HG03342 (cell line): ENCODE data around the gene LIPJ.

Experiments used
- ATAC-seq: cut with Tn5 transposase; IDR thresholded peaks from one replicate; pipeline ENCODE4 v1.9.1; 2021; ENCODE audit warnings: mild to moderate bottlenecking, moderate library complexity; ENCODE audit not compliant: unreplicated experiment

The LIPJ gene

DNA sequence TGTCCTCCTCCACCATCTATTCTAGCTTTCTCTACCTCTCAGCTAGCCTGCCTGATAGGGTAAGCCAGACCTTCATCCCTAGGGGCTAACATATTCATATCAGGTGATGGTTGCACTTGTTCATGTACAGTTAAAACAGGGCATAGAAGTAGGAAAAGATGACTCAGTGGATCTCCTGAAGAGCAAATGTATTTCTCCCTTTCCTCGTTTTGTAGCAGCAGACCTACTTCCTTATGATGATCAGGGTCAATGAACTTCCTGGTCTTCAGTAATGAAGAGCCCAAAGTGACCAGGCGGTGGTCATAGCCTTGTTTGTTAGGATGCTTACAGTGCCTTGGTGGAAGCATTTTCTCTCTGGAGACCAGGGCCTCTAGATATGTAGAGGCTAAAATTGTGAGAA lies 6.3 kb downstream of the LIPJ start:
- ATAC-seq: no peak

DNA sequence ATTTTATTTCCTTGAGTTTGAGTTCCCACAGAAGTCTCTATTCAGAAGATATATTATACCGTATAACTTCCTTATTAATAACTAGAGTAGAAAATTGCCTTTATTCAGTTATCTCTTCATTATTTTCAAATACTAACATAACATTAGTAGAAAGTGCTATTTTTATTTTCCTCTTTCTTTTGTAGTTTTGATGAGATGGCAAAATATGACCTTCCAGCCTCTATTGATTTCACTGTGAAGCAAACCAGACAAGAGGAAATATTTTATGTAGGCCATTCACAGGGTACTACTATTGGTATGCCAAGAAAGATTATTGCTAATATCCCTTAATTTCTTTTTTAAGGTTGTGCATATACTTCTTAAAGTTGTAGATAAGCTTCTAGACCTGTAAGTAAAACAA lies 7.9 kb downstream of the LIPJ start:
- no peak for ATAC-seq

DNA sequence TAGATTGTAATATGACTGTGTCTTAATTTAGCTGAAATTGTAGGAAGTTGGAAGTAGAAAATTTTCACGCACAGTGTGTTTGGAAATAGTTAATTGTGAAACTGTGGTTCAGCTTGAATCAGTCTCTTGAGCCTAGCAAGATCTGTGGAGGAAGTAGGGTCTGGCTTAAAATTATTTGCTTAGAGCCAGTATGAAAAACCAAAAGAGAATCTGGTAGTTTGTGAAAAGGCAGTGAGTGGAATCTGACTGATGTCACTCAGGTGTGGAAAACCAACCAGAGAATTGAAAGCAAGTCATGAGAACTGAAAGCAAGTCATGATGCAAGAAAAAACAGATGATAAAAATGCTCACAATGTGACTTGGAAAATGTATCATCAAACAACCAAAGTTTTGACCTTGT lies 11.5 kb downstream of the LIPJ start:
- ATAC-seq: no peak

DNA sequence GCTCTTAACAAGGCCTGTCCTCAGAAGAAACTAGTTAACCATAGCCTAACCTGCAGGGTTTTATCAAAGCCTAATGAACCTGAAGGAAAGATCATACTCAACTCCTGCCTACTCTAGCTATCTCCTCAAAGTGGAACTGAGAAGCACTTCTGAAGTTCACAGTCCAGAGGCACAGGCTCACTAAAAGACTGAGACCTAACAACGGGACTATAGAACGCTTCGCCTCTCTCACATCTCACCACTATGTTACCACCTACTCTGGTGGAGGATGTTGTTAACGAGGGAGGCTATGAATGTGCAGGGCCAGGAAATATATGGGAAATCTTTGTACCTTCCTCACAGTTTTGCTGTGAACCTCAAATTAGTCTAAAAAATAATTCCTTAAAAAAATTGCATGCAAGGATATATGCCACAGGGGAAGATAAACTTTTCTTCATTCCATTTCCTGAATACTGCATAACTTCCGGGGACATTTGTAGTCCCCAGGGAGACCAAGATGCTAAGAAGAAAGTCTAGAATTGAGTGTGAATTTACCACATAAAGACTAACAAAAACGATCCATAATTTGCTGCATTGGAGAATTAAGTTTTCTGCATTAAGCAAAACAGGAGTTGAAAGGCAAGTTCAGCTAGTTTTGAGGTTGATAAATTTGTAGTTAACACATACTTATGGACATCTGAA lies 21.6 kb downstream of the LIPJ start:
- no peak for ATAC-seq

DNA sequence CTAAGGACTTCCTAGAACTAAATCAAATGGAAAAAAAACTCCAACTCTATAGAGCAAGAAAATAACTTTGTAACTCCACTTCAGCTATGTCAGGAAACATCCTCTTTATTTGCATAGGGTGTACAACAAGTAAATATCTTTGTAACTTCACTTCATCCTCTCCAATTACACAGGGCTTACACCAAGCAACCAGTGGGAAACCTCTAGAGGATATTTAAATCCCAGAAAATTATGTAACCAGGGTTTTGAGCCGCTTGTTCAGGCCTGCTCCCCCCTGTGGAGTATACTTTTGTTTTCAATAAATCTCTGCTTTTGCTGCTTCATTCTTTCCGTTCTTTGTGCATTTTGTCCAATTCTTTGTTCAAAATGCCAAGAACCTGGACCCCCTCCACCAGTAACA lies 22.2 kb downstream of the LIPJ start:
- no peak for ATAC-seq

DNA sequence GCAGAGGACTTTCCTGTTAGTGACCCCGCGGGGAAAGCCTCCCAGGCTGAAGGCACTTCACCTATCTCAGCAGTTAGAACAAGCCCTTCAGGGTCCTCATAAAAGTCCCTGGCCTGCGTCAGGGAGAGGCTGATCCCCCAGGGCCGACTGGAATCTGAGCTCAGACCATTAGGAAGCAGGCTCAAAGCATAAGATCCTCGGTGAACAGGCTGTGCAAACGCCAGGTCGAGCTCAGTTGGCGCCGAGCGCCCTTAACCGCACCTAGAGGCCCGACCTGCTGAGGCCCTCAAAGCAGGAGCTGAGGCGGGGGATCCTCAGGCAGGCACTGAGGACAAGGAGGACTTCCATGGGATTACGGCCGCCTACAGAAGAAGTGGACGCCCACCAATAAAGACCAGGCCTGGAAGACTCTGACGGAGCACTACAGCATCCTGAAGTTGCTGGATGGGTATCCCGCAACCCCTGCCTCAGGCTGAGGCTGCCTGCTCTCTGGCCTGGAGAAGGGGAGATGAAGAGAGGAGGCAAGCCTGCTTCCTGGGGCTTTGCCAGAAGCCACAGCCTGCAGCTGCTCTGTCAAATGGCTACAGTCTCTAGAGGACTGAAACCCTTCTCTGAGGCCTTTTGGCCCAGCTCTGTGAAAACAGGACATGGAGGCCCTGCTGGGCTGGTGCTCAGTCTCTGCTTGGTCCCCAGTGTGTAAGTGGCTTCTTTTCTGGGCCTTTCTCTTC lies 29.9 kb downstream of the LIPJ start:
- no peak for ATAC-seq

DNA sequence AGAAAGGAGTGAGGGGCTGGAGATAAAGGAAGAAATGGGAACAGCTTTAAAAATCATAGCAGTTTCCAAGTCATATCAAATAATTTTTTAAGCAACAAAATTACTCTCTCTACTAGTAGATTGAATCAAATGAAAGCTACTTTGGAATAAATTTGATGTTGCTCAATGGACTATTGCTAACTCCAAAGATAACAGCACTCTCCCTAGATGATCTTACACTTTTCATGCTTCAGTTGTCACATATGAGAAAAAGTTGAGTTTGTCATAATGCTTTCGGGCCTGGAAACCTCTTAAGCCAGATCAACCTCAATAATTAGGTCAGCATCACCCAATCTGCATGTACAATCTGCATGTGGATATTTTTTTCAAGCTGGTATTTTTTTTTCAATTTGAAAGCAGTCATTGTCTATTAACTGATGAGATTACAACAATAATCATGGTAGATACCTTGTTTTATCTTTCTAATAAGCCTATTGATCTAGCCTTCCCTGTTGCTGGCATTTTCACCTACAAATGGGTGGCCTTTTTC lies 31.3 kb downstream of the LIPJ start:
- ATAC-seq: no peak

DNA sequence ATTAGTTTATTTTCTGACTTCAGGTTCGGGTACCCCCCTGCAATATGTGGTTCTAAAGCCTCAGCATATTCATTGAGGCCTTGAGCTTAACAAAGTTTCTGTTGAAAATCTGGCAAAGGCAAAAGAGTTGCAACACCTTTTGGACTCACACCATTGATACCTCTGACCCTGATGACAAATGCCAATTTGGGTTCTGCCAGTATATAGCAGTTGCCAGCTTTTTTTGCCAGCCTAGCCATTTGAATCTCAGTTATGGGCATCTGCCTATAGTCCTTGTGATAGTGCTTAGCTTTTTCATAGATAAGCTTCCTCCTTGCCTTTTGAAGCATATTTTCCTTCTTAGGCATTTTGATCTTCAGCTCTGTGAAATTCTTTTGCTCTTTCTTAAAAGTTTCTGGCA lies 31.9 kb downstream of the LIPJ start:
- no peak for ATAC-seq

DNA sequence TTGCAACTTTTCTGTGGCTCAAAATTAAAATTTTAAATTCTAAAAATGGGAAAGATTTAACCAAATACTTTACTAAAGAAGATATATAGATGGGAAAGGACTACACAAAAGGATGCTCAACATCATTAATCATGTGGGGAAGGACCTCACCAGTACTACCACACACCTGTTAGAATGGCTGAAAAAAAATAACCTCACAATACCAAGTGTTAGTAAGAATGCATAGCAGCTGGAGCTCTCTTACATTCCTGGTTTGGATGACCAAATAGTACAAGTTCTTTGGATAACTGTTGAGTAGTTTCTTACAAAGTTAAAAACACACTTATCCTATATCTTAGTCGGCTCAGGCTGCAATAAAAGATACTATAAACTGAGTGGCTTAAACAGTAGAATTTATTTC lies 33.9 kb downstream of the LIPJ start:
- no peak for ATAC-seq

DNA sequence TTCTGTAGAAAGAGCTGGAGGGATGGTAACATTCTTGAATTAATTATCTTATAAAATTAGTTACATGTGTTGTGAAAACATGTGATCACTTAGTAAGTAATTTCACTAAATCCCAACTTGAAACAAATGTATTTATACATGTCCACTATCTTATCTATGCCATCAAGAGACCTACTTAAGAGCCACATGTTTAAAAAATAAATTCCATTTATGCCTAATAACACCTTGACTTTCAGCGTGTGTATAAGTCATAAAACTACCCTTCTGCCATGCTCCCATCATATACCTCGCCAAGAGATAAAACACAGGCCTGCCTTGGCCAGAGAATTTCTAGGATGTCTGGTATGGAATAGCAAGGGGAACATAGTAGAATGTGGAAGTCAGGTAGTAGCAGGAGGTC lies 37.3 kb downstream of the LIPJ start:
- no peak for ATAC-seq

DNA sequence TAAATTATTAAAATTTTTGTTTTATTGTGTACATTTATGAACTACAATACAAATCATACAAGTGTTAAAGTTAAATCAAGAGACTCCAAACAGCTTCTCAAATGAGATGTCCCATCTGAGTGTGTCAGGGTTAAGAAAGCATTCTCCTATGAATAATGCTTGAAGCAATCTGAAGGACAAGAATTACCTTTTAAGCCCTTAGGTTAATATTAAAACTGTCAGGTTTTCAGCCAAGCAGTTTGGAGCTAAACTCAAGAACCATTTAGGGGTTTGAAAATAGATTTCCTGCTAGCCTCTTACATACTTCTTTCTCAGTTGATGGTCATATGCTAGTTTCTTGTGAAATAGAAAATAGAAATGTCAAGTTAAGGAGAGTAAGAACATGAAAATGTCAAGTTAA lies 38.3 kb downstream of the LIPJ start:
- no peak for ATAC-seq

DNA sequence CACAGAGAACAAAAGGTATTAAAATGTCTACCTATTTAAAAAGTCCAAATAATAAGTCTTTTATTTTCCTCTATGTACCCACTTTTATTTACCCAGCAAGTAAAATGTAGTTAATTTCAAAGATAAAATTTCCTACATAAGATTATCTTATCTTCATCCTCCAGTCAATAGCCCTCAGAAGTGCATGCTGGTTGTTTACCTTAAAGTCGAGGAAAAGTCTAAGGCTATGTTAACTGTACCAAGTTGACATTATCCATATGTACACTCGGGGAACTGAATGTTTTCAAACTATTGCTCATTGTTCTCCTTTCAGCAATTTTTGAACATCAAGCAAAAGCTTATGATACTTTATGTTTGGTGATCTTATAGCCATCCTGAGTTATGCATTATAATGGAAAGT lies 53.6 kb downstream of the LIPJ start:
- ATAC-seq: no peak

DNA sequence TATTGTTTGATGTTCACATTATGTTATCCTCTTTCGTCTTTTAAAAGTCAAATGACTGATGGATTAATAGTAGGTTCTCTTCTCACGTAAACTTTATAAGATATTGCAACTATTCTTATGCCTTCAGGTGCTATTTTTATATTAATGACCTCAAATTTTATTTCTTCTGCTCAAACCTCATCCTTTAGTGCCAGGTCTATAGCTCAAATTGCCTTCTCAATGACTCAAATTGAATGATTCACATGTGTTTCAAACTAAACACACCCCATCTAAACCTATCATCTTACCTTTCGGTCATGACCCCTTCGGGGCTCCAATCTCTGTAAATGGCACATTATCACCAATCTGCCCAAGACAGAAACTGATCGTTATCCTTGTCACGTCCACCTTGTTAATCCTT lies 55.6 kb downstream of the LIPJ start:
- no peak for ATAC-seq

DNA sequence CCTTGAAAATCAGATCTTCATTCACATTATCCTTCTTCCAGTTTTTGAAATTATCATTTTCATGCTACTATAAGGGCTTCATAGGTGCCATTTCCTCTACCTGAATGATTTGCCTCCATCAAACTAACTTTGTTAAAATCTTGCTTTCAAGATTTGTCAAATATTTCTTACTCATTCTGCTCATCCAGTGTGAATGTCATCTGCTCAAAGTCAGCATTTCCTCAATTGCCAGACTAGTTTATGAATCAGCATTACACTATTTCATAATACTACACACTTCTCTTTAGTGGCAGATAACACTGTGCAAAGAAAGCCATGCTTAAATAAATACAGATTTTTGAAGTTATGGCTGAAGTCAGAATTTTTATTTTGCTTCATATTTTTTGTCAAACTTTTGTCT lies 56.4 kb downstream of the LIPJ start:
- no peak for ATAC-seq

DNA sequence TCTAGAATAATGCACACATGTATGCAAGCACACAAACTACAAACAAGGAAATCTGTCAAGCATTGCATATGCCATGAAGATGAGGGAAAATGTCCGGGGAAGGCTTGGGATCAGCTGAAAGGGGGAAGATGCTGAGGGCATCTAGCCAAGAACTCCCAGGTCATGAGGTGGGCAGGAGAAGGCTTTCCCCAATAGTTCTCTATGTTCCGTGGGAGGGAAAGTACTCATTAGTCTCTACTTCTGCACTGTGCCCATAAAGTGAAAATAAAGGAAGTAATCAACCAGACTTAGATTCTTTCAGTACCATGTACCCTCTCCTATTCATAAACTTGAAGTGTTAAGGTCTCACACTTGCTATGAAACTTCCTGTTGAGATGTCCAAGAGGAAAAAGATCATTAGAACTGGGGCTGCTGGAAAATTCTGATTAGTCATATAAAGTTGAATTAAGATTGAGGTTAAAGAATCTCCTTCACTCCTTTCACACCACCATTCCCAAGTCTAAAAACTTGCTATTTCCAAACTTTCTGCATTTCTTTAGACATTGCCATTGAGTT lies 60.6 kb downstream of the LIPJ start:
- ATAC-seq: no peak

DNA sequence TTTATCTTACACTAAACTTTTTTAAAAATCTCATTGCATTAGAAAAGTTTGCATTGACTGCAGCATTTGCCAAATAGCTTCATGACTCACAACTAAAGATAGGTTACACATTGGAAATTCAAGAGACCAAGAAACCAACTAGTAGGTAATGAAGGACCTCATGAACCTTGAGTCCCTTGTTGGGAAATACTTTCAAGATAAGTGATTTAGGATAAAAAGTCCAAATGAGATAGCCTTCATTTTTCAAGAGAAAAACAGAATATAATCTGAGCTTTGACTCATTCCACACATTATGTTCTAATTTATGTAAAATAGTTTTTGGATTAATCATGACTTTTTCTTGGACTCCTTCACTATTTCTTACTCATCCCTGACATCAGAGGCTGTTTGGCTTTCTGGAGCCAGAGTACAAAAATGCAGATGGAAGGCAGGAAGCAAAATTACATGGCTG lies 64.6 kb downstream of the LIPJ start:
- no peak for ATAC-seq

DNA sequence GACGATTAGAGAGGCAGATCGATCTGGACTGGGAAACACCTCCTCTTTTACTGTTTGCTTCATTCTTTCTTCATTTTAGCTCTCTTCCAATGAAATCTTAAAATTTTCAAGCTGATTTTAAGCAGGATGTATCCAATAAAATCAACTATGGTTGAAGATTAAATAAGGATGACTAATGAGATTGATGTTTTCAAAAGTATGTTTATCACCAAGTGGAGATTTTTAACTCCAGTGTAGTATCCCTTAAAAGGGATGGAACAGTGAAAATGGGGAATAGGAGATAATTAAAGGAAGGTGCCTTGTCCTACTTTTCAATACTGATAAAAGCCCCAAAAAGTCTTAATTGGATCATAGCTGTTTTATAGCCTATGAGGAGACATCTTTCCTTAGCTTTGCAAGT lies 66.1 kb downstream of the LIPJ start:
- ATAC-seq: no peak
